ENCODE results near the gene FCHSD1.

The FCHSD1 gene

GRCh38 chr5:141657404-141657803 is 6.2 kb upstream of the FCHSD1 start:
- H3K9me3 ChIP-seq (ENCODE audit: control insufficient read depth, insufficient read depth, low read length): no peaks in the 10 kb centered on the region
- no peaks in the 10 kb centered on the region for H3K36me3 ChIP-seq (ENCODE audit: control insufficient read depth, low read length)
- no peaks in the 10 kb centered on the region for H4K20me1 ChIP-seq (ENCODE audit: control insufficient read depth, insufficient read depth, low read depth, low read length)
- H3K4me3 ChIP-seq (ENCODE audit: low read length): no peak overlapping the region
- TF ChIP-seq EZH2phosphoT487 (IDR thresholded peaks at IDR 0.05; ENCODE audit: borderline replicate concordance, low read length) (no peak), CTCF (IDR thresholded peaks at IDR 0.05; ENCODE audit: low read depth, low read length, poor library complexity, severe bottlenecking) (no peak)
- no peaks in the 10 kb centered on the region for H3K79me2 ChIP-seq (ENCODE audit: control insufficient read depth, low read length)
- H3K4me2 ChIP-seq (ENCODE audit: low read length): no peak overlapping the region
- no peaks in the 10 kb centered on the region for H3K9me2 ChIP-seq (replicated peaks; ENCODE audit: control insufficient read depth, low read length)
- no peak overlapping the region for H3K27ac ChIP-seq (ENCODE audit: low read depth, low read length)
- H3K27me3 ChIP-seq (ENCODE audit: control insufficient read depth, low read length): peaks cover 22% of the 10 kb centered on the region
- H3F3A ChIP-seq (ENCODE audit: control insufficient read depth, insufficient read depth): no peaks in the 10 kb centered on the region
- no peaks in the 10 kb centered on the region for H3K4me1 ChIP-seq (ENCODE audit: control insufficient read depth, low read length)

GRCh38 chr5:141656396-141656795 is 5.2 kb upstream of the FCHSD1 start:
- Histone ChIP-seq H3K36me3 (ENCODE audit: control insufficient read depth, low read length) (no peaks in the 10 kb centered on the region), H3K79me2 (ENCODE audit: control insufficient read depth, low read length) (no peaks in the 10 kb centered on the region)
- no peak for TF ChIP-seq EZH2phosphoT487 (IDR thresholded peaks at IDR 0.05; ENCODE audit: borderline replicate concordance, low read length)
- TF ChIP-seq CTCF (IDR thresholded peaks at IDR 0.05; ENCODE audit: low read depth, low read length, poor library complexity, severe bottlenecking): no peak

GRCh38 chr5:141655020-141655419 is 3.8 kb upstream of the FCHSD1 start:
- Histone ChIP-seq H3K4me2 (ENCODE audit: low read length) (no peak overlapping the region), H3K27ac (ENCODE audit: low read depth, low read length) (no peak overlapping the region), H3F3A (ENCODE audit: control insufficient read depth, insufficient read depth) (peaks cover 3% of the 10 kb centered on the region), H3K4me1 (ENCODE audit: control insufficient read depth, low read length) (peaks cover 14% of the 10 kb centered on the region), H4K20me1 (ENCODE audit: control insufficient read depth, insufficient read depth, low read depth, low read length) (no peaks in the 10 kb centered on the region), H3K9me3 (ENCODE audit: control insufficient read depth, insufficient read depth, low read length) (no peaks in the 10 kb centered on the region), H3K79me2 (ENCODE audit: control insufficient read depth, low read length) (no peaks in the 10 kb centered on the region), H3K9me2 (replicated peaks; ENCODE audit: control insufficient read depth, low read length) (no peaks in the 10 kb centered on the region), H3K36me3 (ENCODE audit: control insufficient read depth, low read length) (no peaks in the 10 kb centered on the region), H3K4me3 (ENCODE audit: low read length) (no peak overlapping the region), H3K27me3 (ENCODE audit: control insufficient read depth, low read length) (peaks cover 22% of the 10 kb centered on the region)
- TF ChIP-seq CTCF (IDR thresholded peaks at IDR 0.05; ENCODE audit: low read depth, low read length, poor library complexity, severe bottlenecking) (no peak), EZH2phosphoT487 (IDR thresholded peaks at IDR 0.05; ENCODE audit: borderline replicate concordance, low read length) (no peak)

More at GRCh38 chr5:141656396-141656795, 5.2 kb upstream of the FCHSD1 start:
- H3F3A ChIP-seq (ENCODE audit: control insufficient read depth, insufficient read depth): peaks cover 3% of the 10 kb centered on the region
- H3K4me1 ChIP-seq (ENCODE audit: control insufficient read depth, low read length): peaks cover 5% of the 10 kb centered on the region
- H3K9me2 ChIP-seq (replicated peaks; ENCODE audit: control insufficient read depth, low read length): no peaks in the 10 kb centered on the region
- no peak overlapping the region for H3K4me3 ChIP-seq (ENCODE audit: low read length)
- no peak overlapping the region for H3K27ac ChIP-seq (ENCODE audit: low read depth, low read length)
- no peaks in the 10 kb centered on the region for H4K20me1 ChIP-seq (ENCODE audit: control insufficient read depth, insufficient read depth, low read depth, low read length)
- peaks cover 22% of the 10 kb centered on the region for H3K27me3 ChIP-seq (ENCODE audit: control insufficient read depth, low read length)
- no peak overlapping the region for H3K4me2 ChIP-seq (ENCODE audit: low read length)
- no peaks in the 10 kb centered on the region for H3K9me3 ChIP-seq (ENCODE audit: control insufficient read depth, insufficient read depth, low read length)

Data from DOHH2 (cell line).